GM21528 (cell line): ENCODE results near the gene MTHFD2.
A peak's percentile ranks its signal among the peaks of the same experiment; 100 is the strongest.
"Not testable (repeated sequence)": the region's sequence is repeated elsewhere in the genome, so short reads cannot be mapped to it uniquely, and the experiment has no call there.

Experiments
- ATAC-seq: cut with Tn5 transposase; IDR thresholded peaks from one replicate; pipeline ENCODE4 v1.9.1; 2021; ENCODE audit warnings: mild to moderate bottlenecking, moderate library complexity; ENCODE audit not compliant: unreplicated experiment, low FRiP score

The MTHFD2 gene

DNA sequence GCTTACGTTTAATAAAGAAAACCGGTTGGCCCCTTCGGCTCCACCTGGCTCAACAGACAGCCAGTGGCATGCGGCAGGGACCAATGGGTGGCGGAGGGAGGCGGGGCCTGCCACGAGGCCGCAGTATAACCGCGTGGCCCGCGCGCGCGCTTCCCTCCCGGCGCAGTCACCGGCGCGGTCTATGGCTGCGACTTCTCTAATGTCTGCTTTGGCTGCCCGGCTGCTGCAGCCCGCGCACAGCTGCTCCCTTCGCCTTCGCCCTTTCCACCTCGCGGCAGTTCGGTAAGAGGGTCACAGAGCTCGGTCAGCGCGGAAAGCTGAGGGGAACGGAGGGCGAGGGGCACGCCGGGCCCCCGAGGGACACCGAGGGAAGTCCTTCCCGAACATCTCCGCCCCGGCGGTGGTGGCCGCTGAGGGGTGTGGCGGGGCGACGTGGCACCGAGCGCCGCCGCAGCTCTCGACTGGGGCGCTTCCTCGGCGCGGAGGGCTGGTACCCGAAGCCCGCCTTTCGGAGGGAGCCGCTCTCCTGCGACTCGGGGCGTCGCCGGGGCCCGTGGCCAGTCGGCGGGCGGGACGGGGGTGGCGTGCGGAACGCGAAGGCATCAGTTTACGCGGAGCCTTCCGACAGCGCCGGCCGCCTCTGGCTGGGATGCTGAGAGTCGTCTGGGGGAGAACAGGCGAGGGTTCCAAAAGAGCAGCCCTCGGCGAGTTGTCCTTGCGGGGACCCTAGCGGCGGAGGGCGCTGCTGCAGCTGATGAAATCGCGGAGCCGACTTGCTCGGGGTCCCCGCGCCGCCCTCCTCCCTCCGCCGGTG lies at the start of gene MTHFD2:
MTHFD2 (plus strand) TSS at position 155 of the 814 bp plus-strand sequence; CDS start at position 182, 27 bp downstream.
- peak; percentile 90 for ATAC-seq

- ATAC-seq, result no peak
These were observed 49.2 kb upstream of the MTHFD2 start for GRCh38 chr2:74149247-74149525.

GRCh38 chr2:74149570-74150319 lies 48.7 kb upstream of the MTHFD2 start:
- no peak for ATAC-seq

DNA sequence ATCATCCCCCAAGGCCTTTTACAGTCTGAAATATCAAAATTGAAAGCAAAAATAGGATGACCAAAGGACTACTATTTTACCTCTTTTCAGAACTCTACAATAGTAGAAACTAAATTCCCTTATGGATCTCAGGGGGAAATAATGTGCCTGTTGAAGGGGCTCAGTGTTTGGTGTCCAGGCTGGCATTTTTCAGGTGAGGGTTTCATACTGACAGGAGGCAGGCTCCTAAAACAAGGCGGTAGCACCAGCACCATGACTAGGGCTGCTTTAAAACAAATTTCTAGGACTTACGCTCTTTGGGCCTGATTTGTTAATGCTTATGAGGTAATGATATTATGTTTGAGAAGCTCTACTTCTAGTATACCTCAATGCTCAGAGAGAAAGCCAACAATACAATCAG lies 45.5 kb upstream of the MTHFD2 start:
- ATAC-seq, result no peak

GRCh38 chr2:74155830-74156229 lies 42.6 kb upstream of the MTHFD2 start:
- ATAC-seq, result no peak

DNA sequence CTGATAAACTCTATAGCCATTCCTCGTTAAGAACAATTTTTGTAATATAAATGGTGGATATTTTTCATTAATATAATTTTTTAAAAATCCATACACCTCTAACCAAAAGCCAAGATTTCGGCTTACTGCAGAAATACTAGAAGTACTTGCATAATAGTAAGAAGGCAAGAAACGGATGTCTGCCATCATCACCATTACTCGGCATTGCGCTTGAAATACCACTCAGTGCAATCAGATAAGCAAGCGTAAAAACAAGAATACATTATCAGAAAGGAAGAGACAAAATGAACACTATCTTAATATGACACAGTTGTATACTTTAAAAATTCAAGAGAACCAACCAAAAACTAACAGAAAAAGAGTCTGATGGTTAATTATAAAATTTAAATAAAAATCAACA lies 35.5 kb upstream of the MTHFD2 start:
- ATAC-seq, result no peak

GRCh38 chr2:74164761-74165160 lies 33.7 kb upstream of the MTHFD2 start:
- no peak for ATAC-seq

DNA sequence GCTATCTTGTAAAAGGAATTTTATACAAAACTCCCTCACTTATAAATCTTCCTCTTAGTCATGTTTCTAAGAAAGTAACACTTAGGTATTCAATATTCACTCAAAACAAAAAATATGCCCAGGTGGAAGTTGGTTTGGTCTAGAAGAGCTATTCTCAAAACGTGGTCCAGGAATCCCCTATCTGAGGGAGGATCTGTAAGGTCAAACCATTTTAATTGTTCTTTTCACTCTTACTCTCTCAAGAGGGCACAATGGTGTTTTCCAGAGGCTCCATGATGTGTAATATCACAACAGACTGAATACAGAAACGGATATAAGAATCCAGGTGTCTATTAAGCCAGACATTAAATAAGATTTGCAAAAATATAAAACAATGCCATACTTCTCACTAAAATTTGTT lies 29.7 kb upstream of the MTHFD2 start:
- no peak for ATAC-seq

- no peak for ATAC-seq
These were observed 23.5 kb upstream of the MTHFD2 start for GRCh38 chr2:74174909-74175308.

DNA sequence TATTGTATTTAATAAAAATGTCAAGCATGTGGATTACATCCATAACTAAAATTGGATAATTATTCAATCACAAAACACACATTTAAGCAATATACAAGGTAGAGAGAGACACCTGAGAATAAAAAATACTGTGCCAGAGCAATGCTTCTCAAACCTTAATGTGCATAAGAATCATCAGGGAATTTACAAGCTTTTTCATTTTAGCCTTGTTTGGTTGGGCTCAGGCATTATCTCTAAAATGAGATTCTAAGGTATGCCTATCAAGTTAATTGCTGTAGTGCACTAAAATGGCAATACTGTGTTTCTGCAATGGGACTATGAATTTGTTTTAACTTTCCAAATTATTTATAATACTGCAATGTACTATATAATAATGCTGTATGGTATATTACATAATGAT lies 20.7 kb upstream of the MTHFD2 start:
- ATAC-seq, result no peak

DNA sequence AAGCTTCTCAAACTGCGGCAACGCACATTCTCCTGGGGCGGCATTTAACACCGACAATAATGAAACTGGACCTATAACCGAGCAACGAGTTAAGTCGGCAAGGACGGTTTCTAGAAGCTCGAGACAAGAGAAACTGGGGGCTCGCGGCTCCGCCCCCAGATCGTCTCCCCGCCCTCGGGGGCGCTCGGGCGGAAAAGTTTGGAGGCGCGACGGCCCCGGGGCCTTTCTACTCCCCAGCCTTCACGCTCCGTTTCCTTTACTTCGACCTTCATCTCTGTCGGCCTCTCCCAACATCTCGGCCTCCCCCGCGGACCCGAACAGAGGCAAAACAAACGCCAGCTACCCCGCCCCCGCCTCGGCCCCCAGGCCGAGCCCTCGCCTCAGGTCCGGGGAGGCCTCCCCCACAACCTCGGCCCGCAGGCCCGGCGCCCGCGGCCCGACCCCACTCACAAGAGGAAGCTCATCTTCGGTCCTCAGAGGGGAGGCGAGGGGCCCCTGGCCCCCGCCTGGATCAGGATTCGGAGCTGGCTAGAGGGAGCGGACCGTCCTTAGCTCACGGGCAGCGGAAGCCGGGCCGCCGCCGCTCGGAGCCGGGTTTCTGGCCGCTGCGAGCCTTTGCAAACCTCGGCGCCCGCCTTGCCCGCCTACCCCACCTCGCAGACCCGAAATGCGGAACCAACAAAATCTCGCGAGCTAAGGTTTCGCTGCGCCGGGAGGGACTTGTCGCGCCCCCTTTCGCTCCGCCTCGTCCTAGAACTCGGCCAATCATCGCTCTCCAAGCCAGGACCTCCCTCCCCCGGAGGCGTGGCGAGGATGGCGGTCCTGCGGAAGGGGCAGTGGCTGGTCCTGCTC lies 20.0 kb upstream of the MTHFD2 start, which contains the start of gene MOB1A:
MOB1A (minus strand) TSS at position 669 of the 852 bp plus-strand sequence; CDS start at position 464, 205 bp downstream.
- ATAC-seq, result peak; percentile 77

GRCh38 chr2:74179063-74179865 lies 19.2 kb upstream of the MTHFD2 start:
- ATAC-seq, result peak; percentile 20

GRCh38 chr2:74181739-74182138 lies 16.7 kb upstream of the MTHFD2 start:
- ATAC-seq, result peak; percentile 23

DNA sequence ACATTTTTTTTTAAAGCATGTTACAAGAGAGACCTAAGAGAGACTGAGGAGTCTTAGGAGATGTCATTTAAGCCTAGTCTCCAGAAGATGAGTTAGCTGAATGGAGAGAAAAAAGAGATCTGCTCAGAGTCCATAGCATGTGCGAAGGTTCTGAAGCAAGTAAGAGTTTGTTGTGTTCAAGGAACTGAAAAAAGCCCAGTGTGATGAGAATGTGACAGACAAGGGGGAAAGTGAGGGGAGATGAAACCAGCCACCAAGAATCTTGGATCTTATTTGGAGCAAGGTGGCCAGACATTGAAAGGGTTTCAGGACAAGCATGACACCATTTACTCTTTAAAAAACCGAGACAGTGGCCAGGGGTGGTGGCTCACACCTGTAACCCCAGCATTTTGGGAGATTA lies 14.5 kb upstream of the MTHFD2 start:
- ATAC-seq, result no peak

DNA sequence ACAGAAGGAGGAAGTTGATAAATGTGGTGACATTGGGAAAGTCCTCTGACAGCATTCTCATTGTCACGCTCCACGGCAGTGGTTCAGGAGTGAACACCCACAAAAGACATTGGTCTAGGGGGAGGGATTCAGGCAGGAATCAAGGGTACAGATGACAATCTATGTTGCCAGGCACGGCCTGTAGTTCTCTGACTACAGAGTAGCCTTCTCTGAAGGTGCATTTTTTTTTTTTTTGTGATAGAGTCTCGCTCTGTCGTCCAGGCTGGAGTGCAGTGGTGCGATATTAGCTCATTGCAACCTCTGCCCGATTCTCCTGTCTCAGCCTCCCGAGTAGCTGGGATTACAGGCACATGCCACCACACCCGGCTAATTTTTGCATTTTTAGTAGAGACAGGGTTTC lies 12.4 kb upstream of the MTHFD2 start:
- peak; percentile 60 for ATAC-seq

DNA sequence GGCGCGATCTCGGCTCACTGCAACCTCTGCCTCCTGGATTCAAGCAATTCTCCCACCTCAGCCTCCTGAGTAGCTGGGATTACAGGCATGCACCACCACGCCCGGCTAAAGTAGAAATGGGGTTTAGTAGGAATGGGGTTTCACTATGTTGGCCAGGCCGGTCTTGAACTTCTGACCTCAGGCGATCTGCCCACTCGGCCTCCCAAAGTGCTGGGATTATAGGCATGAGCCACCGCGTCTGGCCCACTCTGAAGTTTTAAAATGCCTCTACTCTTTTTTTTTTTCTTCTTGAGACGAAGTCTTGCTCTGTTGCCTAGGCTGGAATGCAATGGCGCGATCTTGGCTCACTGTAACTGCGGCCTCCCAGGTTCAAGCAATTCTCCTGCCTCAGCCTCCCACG lies 11.7 kb upstream of the MTHFD2 start:
- not testable (repeated sequence) for ATAC-seq

DNA sequence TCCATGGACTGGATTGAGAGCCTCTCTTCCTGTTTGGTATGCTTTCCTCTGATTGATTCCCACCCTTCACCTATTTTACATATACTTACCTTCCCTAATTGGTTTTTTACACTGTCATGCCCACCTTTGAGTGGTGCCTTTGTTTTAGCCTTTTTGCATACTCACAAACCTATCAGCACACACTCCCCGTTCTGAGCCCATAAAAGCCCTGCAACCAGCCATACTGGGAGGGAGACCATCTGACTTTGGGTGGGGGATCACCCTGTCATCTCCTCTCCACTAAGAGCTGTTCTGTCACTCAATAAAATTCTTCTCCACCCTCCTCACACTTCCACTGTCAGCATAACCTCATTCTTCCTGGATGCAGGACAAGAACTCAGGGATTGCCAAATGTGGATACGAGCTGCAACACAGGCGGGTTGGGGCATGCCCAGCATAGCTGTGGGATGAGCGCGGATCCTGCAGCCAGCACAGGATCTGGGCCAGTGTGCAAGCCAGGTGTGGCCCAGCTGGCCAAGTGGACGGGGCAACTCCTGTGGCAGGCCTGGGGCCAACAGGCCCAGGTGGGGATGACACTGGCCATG lies 10.3 kb upstream of the MTHFD2 start:
- ATAC-seq, result no peak

- ATAC-seq, result no peak
These were observed 9.7 kb upstream of the MTHFD2 start for GRCh38 chr2:74188696-74189095.

GRCh38 chr2:74191596-74192380 lies 6.6 kb upstream of the MTHFD2 start:
- ATAC-seq, result no peak
